ENCODE results near the gene CCDC148.
"Not testable (repeated sequence)": the region's sequence is repeated elsewhere in the genome, so short reads cannot be mapped to it uniquely, and the experiment has no call there.

CCDC148 gene

GRCh38 chr2:158228943-158229508 lies 227.5 kb downstream of the CCDC148 start:
- Histone ChIP-seq H3K36me3 (ENCODE audit: insufficient read depth, low read length) (no peaks in the 10 kb centered on the region), H3K9me3 (ENCODE audit: low read length) (no peaks in the 10 kb centered on the region), H3K4me1 (ENCODE audit: insufficient read depth, low read length, severe bottlenecking) (no peaks in the 10 kb centered on the region), H3K79me2 (ENCODE audit: insufficient read depth, low read length) (no peaks in the 10 kb centered on the region), H3K4me3 (ENCODE audit: low read depth, low read length, poor library complexity, severe bottlenecking) (no peak overlapping the region), H4K20me1 (ENCODE audit: insufficient read depth, low read length) (no peaks in the 10 kb centered on the region), H3K27ac (ENCODE audit: low read depth, low read length, poor library complexity, severe bottlenecking) (no peak overlapping the region), H3F3A (ENCODE audit: insufficient read depth, low read length) (no peaks in the 10 kb centered on the region), H2AFZ (ENCODE audit: low read length) (no peak overlapping the region), H3K9ac (ENCODE audit: low read length) (no peak overlapping the region), H3K4me2 (ENCODE audit: low read length) (no peak overlapping the region), H3K9me2 (ENCODE audit: low read depth, low read length) (no peaks in the 10 kb centered on the region), H3K27me3 (ENCODE audit: insufficient read depth, low read length) (no peaks in the 10 kb centered on the region)
- no peak for TF ChIP-seq CTCF (IDR thresholded peaks at IDR 0.05; ENCODE audit: low read length)

- not testable (repeated sequence) for H3K4me1 ChIP-seq (ENCODE audit: insufficient read depth, low read length, severe bottlenecking); H3K27me3 ChIP-seq (ENCODE audit: insufficient read depth, low read length); H3K9ac ChIP-seq (ENCODE audit: low read length); H3K36me3 ChIP-seq (ENCODE audit: insufficient read depth, low read length); H3K27ac ChIP-seq (ENCODE audit: low read depth, low read length, poor library complexity, severe bottlenecking); H3K9me3 ChIP-seq (ENCODE audit: low read length); H3K4me3 ChIP-seq (ENCODE audit: low read depth, low read length, poor library complexity, severe bottlenecking); H3K79me2 ChIP-seq (ENCODE audit: insufficient read depth, low read length); H3K9me2 ChIP-seq (ENCODE audit: low read depth, low read length); H2AFZ ChIP-seq (ENCODE audit: low read length); H3K4me2 ChIP-seq (ENCODE audit: low read length); H4K20me1 ChIP-seq (ENCODE audit: insufficient read depth, low read length); H3F3A ChIP-seq (ENCODE audit: insufficient read depth, low read length)
Measured at GRCh38 chr2:158223066-158223465, 233.5 kb downstream of the CCDC148 start.

- Histone ChIP-seq H3K27me3 (ENCODE audit: insufficient read depth, low read length) (no peaks in the 10 kb centered on the region), H3K4me1 (ENCODE audit: insufficient read depth, low read length, severe bottlenecking) (no peaks in the 10 kb centered on the region), H3K4me3 (ENCODE audit: low read depth, low read length, poor library complexity, severe bottlenecking) (no peak overlapping the region), H3K79me2 (ENCODE audit: insufficient read depth, low read length) (no peaks in the 10 kb centered on the region), H3K9me2 (ENCODE audit: low read depth, low read length) (no peaks in the 10 kb centered on the region), H4K20me1 (ENCODE audit: insufficient read depth, low read length) (no peaks in the 10 kb centered on the region), H3K9me3 (ENCODE audit: low read length) (no peaks in the 10 kb centered on the region), H3K9ac (ENCODE audit: low read length) (no peak overlapping the region), H3K27ac (ENCODE audit: low read depth, low read length, poor library complexity, severe bottlenecking) (no peak overlapping the region), H3K36me3 (ENCODE audit: insufficient read depth, low read length) (no peaks in the 10 kb centered on the region), H3K4me2 (ENCODE audit: low read length) (no peak overlapping the region), H3F3A (ENCODE audit: insufficient read depth, low read length) (no peaks in the 10 kb centered on the region), H2AFZ (ENCODE audit: low read length) (no peak overlapping the region)
- TF ChIP-seq EZH2 (IDR thresholded peaks at IDR 0.05; ENCODE audit: borderline replicate concordance, low read length) (no peak), CTCF (IDR thresholded peaks at IDR 0.05; ENCODE audit: low read length) (no peak)
Measured at GRCh38 chr2:158221063-158222020, 235.2 kb downstream of the CCDC148 start.
